ENCODE data around the gene WWP2.
"Not testable (repeated sequence)": the region's sequence is repeated elsewhere in the genome, so short reads cannot be mapped to it uniquely, and the experiment has no call there.

GRCh38 chr16:69943241-69944036 lies 181.3 kb downstream of the WWP2 start:
- not testable (repeated sequence) for TF ChIP-seq POLR2A, CTCF (IDR thresholded peaks at IDR 0.05)
